ENCODE measurements around the gene GPATCH2.
"Not testable (repeated sequence)": the region's sequence is repeated elsewhere in the genome, so short reads cannot be mapped to it uniquely, and the experiment has no call there.

- not testable (repeated sequence) for TF ChIP-seq EP300, CTCF, POLR2AphosphoS5, POLR2A (IDR thresholded peaks at IDR 0.05)
Observed at GRCh38 chr1:217381773-217382172, 249.1 kb downstream of the GPATCH2 start.

Measured in suprapubic skin (tissue), 4 donors.